ENCODE measurements around the gene IGSF22. TPM values are rescaled to one million over a fixed set of nuclear protein-coding genes. Genes with fewer than 3 reads are reported as not detected.

IGSF22 gene
- total RNA-seq, 2 donors from 2014 or later = 0.34 to 0.39 TPM

DNA sequence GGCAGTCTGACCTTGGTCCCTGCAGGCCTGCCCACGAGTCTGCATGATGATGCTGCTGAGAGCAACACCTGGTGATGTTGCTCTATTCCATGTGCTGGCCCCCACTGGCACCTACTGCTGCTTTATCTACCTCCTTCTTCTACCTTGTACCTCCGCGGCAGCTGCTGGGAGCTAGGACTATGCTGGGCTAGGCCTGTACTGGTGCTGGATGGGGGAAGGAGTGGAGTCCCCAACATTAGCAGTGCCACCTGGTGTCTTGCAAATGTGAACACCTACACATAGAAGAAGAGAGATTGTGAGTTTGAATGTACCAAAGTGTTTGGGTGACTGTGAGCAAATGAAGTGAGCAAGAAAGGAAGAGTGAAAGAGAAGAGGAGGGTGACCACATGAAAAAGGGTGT lies 35.2 kb upstream of the IGSF22 start:
- no peaks in the 10 kb centered on the region for H3K36me3 Mint-ChIP-seq (ENCODE audit: insufficient read depth in 2 of 2)
- H3K9me3 Mint-ChIP-seq = no peaks in the 10 kb centered on the region
- no peak overlapping the region for H3K27ac Mint-ChIP-seq
- H3K4me3 Mint-ChIP-seq = no peak overlapping the region
- H3K4me1 Mint-ChIP-seq (ENCODE audit: low read depth) = peaks cover 9% of the 10 kb centered on the region
- no peak for DNase-seq
- no peak for ATAC-seq (replicated peaks in 1 of 2)
- H3K27me3 Mint-ChIP-seq (ENCODE audit: low read depth) = peaks cover 10% of the 10 kb centered on the region

DNA sequence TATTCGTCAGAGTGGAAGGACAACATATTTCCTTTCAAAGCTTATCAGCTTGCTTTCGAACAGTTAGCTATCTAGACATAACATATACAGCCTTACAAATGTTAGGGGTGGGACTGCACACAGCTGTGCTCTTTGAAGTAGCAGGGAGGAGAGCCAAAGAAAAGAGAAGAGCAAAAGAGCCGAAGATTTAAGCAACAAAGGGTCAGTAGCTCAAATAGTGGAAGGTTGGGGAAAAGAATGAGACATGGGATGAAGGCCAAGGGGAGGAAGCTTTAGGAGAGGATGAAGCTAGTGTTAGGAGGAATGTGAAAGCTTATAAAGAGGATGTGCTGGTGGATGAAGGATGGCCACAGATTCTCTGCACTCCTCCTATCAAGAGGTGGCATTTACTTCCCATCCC lies 31.8 kb upstream of the IGSF22 start:
- no peak for DNase-seq
- no peaks in the 10 kb centered on the region for H3K36me3 Mint-ChIP-seq (ENCODE audit: insufficient read depth in 2 of 2)
- no peaks in the 10 kb centered on the region for H3K9me3 Mint-ChIP-seq
- no peak overlapping the region for H3K4me3 Mint-ChIP-seq
- H3K4me1 Mint-ChIP-seq (ENCODE audit: low read depth) = no peaks in the 10 kb centered on the region
- no peak overlapping the region for H3K27ac Mint-ChIP-seq
- no peak for ATAC-seq (replicated peaks in 1 of 2)
- no peaks in the 10 kb centered on the region for H3K27me3 Mint-ChIP-seq (ENCODE audit: low read depth)

DNA sequence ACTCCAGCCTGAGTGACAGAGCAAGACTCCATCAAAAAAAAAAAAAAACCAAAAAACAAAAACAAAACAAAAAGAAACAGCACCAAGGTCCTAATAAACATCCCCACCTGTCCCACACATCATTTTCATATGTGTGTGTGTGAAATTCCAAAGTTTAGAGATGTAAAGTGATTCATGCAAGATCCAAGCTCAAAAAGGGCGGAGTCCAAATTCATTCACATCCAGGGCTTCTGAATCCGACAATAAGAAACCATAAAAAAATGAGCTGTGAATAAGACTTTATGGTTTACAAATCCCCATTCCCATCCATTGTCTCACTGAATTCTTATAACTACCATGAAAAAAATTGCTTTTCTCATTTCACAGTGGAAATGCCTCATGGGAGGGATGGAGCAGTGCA lies 30.9 kb upstream of the IGSF22 start:
- no peaks in the 10 kb centered on the region for H3K9me3 Mint-ChIP-seq

DNA sequence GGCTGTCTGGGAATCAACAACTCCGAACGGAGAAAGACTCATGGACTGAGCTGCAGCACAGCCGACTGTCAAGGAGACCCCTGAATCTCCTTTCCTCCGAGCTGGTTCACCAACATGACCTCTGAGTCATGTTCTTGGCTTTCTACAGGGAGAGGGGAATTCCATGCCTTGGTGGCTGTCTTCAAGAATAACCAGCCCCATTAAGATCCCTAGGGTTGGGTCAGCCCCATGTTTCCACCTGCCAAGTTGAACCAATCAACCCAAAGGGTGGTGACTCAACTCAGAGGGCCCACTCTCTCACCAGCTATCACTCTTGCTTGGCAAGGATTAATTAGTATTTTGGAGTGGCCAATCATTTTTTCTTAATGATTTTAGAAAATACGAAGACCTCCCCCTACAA lies 28.3 kb upstream of the IGSF22 start:
- Mint-ChIP-seq H3K4me3 (no peak overlapping the region), H3K27ac (no peak overlapping the region), H3K36me3 (ENCODE audit: insufficient read depth in 2 of 2) (no peaks in the 10 kb centered on the region), H3K9me3 (no peaks in the 10 kb centered on the region), H3K27me3 (ENCODE audit: low read depth) (no peaks in the 10 kb centered on the region), H3K4me1 (ENCODE audit: low read depth) (no peaks in the 10 kb centered on the region)
- DNase-seq (no peak), ATAC-seq (replicated peaks in 1 of 2) (no peak)

More for the DNA sequence above, 30.9 kb upstream of the IGSF22 start:
- H3K4me3 Mint-ChIP-seq = no peak overlapping the region
- ATAC-seq (replicated peaks in 1 of 2) (no peak), DNase-seq (no peak)
- no peaks in the 10 kb centered on the region for H3K4me1 Mint-ChIP-seq (ENCODE audit: low read depth)
- no peaks in the 10 kb centered on the region for H3K27me3 Mint-ChIP-seq (ENCODE audit: low read depth)
- no peak overlapping the region for H3K27ac Mint-ChIP-seq
- H3K36me3 Mint-ChIP-seq (ENCODE audit: insufficient read depth in 2 of 2) = no peaks in the 10 kb centered on the region

DNA sequence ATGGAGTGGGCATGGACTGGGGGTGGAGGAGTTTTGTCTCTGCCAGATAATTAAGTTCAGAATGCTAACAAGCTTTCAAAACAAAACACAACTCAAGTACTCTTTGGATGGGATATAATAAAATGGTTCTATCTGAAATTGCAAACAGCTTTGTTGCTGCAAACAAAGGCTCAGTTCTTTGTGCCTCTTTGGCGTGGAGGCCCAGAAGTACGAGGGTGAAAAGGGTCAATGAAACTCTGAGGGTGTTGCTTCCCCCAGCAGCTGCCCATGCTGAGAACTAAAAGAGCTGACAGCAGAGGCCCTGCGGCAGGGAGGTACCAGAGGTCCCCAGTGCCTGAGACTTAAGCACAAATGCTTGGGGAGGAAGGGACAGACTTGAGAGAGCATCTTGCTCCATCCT lies 26.5 kb upstream of the IGSF22 start:
- DNase-seq (no peak), ATAC-seq (replicated peaks in 1 of 2) (no peak)
- Mint-ChIP-seq H3K36me3 (ENCODE audit: insufficient read depth in 2 of 2) (no peaks in the 10 kb centered on the region), H3K4me1 (ENCODE audit: low read depth) (no peaks in the 10 kb centered on the region), H3K27me3 (ENCODE audit: low read depth) (no peaks in the 10 kb centered on the region), H3K9me3 (no peaks in the 10 kb centered on the region), H3K27ac (no peak overlapping the region), H3K4me3 (no peak overlapping the region)

DNA sequence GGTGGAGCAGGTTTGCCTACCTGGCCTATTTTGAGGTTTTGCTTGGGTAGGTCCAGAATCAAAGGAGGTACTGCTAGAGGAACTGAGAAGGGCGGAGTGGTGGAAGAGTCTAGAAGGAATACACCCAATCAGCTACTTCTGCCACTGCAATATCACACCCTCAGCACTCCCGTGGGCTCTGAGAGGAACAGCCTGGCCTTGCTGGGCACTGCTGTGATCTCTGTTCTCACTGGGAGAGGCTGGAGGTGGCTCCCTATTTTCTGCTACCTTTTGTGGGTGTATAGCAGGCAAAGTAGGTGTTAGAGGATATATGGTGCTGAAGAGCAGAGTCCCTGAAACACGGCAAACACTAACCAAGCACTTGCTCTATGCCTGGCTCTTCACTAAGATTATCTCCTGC lies 25.0 kb upstream of the IGSF22 start:
- H3K4me1 Mint-ChIP-seq (ENCODE audit: low read depth) = no peaks in the 10 kb centered on the region
- H3K4me3 Mint-ChIP-seq = no peak overlapping the region
- no peaks in the 10 kb centered on the region for H3K9me3 Mint-ChIP-seq
- no peak for DNase-seq
- ATAC-seq (replicated peaks in 1 of 2) = no peak
- no peak overlapping the region for H3K27ac Mint-ChIP-seq
- H3K36me3 Mint-ChIP-seq (ENCODE audit: insufficient read depth in 2 of 2) = no peaks in the 10 kb centered on the region
- H3K27me3 Mint-ChIP-seq (ENCODE audit: low read depth) = no peaks in the 10 kb centered on the region

DNA sequence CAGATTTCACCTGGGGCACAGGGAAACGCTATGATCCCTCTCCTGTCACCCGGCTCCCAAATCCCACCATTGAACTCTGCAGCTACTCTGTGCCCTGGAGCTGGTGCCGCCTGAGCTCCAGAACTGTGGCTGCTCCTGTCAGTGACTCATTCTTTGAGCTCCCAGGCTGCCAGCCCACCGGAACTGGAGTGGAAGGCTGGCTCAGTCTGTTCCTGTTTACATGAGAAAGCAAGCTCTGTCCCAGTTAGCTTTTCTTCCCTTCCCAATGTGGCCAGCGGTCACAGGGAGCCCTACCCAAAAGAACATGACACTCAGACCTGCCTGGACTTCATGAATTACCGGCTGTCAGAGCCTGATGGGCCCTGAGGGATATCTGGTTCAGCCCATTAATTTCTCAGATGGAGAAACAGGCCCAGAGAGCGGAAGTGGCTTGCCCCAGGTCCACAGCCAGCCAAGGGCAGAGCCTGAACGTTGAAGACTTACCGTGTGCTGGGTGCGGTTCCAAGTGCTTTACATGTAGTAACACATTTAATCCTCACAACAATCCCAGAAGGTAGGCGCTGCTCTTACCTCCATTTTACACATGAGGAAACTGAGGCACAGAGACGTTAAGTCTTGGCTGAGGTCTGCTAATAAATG lies 23.8 kb upstream of the IGSF22 start:
- ATAC-seq (replicated peaks in 1 of 2) = no peak
- Mint-ChIP-seq H3K9me3 (no peaks in the 10 kb centered on the region), H3K4me1 (ENCODE audit: low read depth) (no peaks in the 10 kb centered on the region), H3K27me3 (ENCODE audit: low read depth) (no peaks in the 10 kb centered on the region), H3K4me3 (no peak overlapping the region), H3K36me3 (ENCODE audit: insufficient read depth in 2 of 2) (no peaks in the 10 kb centered on the region), H3K27ac (no peak overlapping the region)
- no peak for DNase-seq

DNA sequence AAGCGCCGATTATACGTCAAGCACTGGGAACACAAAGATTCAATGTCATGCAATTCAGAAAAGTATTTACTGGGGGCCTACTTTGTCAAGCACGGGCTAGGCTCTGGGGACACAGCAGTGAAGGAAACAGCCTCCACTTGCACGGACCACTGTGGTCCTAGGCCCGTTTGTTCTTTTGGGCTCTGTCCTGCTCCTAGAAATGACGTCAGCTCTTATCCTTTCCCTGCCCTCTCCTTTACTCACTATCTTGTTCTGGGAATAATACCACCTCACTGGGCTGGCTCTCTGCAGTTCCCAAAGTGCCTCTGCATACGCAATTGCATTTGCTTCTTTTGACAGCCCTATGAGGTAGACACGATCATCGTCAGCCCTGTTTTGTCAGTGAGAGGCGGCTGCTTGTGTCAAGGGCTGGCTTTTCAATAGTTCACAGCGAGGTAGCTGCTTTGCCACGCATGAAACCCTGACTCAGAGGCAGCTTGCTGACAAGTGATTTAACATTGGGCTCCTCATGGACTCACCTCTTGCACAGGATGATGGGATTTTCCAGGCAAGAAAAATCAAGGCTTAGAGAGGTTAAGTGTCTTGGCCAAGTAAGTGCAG lies 22.9 kb upstream of the IGSF22 start:
- H3K27ac Mint-ChIP-seq = no peak overlapping the region
- H3K4me3 Mint-ChIP-seq = no peak overlapping the region
- H3K36me3 Mint-ChIP-seq (ENCODE audit: insufficient read depth in 2 of 2) = no peaks in the 10 kb centered on the region
- DNase-seq (no peak), ATAC-seq (replicated peaks in 1 of 2) (no peak)
- no peaks in the 10 kb centered on the region for H3K9me3 Mint-ChIP-seq
- no peaks in the 10 kb centered on the region for H3K4me1 Mint-ChIP-seq (ENCODE audit: low read depth)
- no peaks in the 10 kb centered on the region for H3K27me3 Mint-ChIP-seq (ENCODE audit: low read depth)

DNA sequence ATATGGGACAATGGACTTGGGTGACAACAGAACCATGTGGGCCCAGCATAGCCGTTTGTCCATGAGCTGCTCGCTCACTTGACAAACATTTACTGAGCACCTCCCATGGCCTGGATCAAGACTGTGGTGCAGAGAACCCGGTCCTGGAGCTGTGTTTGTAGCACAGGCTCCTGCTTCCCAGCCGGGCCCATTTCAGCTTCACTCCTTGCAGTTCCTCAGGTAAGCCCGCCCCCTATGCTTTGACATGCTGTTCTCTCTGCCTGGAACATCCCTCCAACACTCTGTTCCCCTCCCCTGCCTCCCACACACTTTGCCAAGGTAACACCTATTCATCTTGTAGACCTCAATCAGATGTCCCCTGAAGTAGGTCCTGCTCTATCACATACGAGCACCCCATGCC lies 19.3 kb upstream of the IGSF22 start:
- DNase-seq (no peak), ATAC-seq (replicated peaks in 1 of 2) (no peak)
- Mint-ChIP-seq H3K27me3 (ENCODE audit: low read depth) (no peaks in the 10 kb centered on the region), H3K4me1 (ENCODE audit: low read depth) (no peaks in the 10 kb centered on the region), H3K27ac (no peak overlapping the region), H3K9me3 (no peaks in the 10 kb centered on the region), H3K36me3 (ENCODE audit: insufficient read depth in 2 of 2) (no peaks in the 10 kb centered on the region), H3K4me3 (no peak overlapping the region)

DNA sequence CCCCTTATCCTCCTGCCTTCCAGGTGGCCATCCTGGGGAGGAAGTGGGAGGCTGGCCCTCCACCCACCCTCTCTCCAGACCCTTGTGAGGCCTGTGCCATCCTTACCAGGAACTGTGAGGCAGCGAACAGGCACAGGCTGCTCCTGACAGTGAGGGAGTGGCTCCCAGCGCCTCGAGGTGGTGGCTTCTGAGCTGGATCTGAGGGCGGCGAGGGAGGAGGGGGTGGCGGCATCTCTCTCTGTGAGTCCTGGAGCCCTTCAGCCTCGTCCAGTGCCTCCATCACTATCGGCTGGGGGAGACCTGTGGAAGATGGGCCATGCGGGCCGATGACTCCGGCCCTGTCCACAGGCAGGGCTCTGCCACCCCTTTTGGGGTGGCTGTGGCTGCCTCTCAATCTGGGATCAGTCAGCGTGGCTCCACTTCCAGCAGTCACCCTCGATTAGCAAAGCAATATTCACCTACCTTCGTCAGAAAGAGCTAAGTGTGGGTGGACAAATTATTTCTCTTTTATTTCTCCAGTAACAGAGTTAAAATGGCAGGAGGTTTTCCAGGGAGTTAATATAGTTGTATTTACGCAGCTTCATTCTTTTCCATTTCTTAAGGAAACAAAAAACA lies 18.0 kb upstream of the IGSF22 start:
- Mint-ChIP-seq H3K4me1 (ENCODE audit: low read depth) (no peaks in the 10 kb centered on the region), H3K27me3 (ENCODE audit: low read depth) (no peaks in the 10 kb centered on the region), H3K27ac (no peak overlapping the region), H3K36me3 (ENCODE audit: insufficient read depth in 2 of 2) (no peaks in the 10 kb centered on the region), H3K9me3 (no peaks in the 10 kb centered on the region), H3K4me3 (no peak overlapping the region)
- no peak for ATAC-seq (replicated peaks in 1 of 2)
- DNase-seq = no peak

DNA sequence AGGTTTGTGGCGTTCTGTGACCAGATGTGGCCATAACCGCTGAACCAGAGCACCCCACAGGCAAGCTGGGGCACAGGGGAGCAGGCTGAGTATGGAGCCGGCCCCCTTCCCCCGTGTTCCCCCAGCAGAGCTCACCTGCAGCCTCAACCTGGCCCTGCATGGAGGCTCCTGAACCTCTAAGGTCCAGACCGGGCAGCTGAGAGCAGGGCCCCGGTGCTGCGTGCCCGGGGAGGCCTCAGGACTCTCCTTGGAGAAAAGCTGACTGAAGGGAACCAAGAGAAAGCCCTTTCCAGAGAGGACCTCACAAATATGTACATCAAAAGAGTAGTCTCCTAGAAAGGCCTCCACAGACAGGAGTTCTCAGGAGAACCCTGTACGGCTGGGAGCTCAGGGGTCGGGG lies 17.4 kb upstream of the IGSF22 start:
- Mint-ChIP-seq H3K4me3 (no peak overlapping the region), H3K9me3 (no peaks in the 10 kb centered on the region), H3K36me3 (ENCODE audit: insufficient read depth in 2 of 2) (no peaks in the 10 kb centered on the region), H3K27ac (no peak overlapping the region), H3K4me1 (ENCODE audit: low read depth) (no peaks in the 10 kb centered on the region), H3K27me3 (ENCODE audit: low read depth) (no peaks in the 10 kb centered on the region)
- ATAC-seq (replicated peaks in 1 of 2) (no peak), DNase-seq (no peak)

DNA sequence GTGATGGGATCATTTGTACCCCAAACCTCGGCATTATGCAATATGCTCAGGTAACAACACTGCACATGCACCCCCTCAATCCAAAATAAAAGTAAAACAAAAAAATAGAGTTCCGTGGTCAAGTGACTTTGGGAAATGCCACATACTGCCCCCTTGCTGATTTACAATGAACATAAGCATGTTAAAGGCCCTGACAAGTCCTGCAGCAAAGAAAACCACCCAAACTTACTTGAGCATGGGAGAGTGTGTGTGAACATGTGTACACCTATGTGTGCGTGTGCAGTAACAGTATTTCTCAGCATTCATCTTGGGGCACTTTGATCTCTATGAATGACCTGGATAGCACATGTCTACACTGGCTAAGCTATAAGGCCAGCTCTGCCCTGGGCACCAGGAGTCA lies 15.8 kb upstream of the IGSF22 start:
- Mint-ChIP-seq H3K27ac (no peak overlapping the region), H3K4me3 (no peak overlapping the region), H3K36me3 (ENCODE audit: insufficient read depth in 2 of 2) (no peaks in the 10 kb centered on the region), H3K27me3 (ENCODE audit: low read depth) (no peaks in the 10 kb centered on the region), H3K4me1 (ENCODE audit: low read depth) (no peaks in the 10 kb centered on the region), H3K9me3 (no peaks in the 10 kb centered on the region)
- DNase-seq = no peak
- no peak for ATAC-seq (replicated peaks in 1 of 2)

DNA sequence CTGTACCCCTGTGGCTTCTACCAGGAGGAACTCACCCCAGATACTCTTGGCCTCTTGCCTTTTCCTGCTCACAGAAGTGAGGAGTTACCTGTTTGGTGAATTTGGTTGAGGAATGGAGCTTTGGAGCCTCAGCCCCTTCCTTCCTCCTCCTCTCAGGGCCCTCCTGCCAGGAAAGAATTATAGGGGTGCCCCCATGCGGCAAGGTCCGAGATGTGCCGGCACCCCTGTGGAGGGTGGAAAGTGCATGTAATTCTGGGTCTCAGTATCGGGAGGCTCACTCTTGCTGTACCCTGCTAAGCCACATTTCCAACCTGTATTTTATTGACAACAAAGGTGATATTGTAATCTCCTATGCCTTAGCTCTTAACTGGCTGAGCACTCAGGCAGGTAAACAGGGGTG lies 13.7 kb upstream of the IGSF22 start:
- no peaks in the 10 kb centered on the region for H3K36me3 Mint-ChIP-seq (ENCODE audit: insufficient read depth in 2 of 2)
- no peak overlapping the region for H3K27ac Mint-ChIP-seq
- no peaks in the 10 kb centered on the region for H3K4me1 Mint-ChIP-seq (ENCODE audit: low read depth)
- H3K27me3 Mint-ChIP-seq (ENCODE audit: low read depth) = peaks cover 8% of the 10 kb centered on the region
- no peak for DNase-seq
- H3K9me3 Mint-ChIP-seq = no peaks in the 10 kb centered on the region
- ATAC-seq (replicated peaks in 1 of 2) = no peak
- no peak overlapping the region for H3K4me3 Mint-ChIP-seq

DNA sequence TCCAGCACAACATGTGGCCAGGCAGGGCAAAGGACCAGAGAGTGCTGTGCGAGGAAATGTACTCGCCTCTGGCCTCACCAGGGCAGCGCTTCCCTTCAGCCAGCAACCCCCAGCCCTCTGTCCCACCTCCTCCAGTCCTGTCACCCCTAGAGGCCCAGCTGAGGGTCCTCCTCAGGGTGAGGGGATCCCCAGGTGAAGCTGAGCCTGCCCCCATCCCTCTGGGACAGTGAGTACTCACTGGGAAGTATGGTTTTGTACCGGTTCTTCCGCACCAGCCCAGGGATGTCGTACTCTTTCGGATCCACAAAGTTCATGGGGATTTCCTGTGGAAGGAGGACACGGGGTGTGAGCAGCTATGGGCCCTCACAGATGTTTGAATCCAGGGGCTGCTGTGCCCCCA lies 11.7 kb upstream of the IGSF22 start:
- Mint-ChIP-seq H3K27ac (no peak overlapping the region), H3K27me3 (ENCODE audit: low read depth) (peaks cover 8% of the 10 kb centered on the region), H3K36me3 (ENCODE audit: insufficient read depth in 2 of 2) (no peaks in the 10 kb centered on the region), H3K4me1 (ENCODE audit: low read depth) (no peaks in the 10 kb centered on the region), H3K4me3 (no peak overlapping the region), H3K9me3 (no peaks in the 10 kb centered on the region)
- DNase-seq = no peak
- no peak for ATAC-seq (replicated peaks in 1 of 2)
